Memory B cell (primary cell): Measurements from ENCODE around the gene ENOX1.

Experiments
- ATAC-seq: fragments of 150-1000 bp; cut with Tn5 transposase; 2 replicates; pipeline ENCODE4 v1.10.0; 2021; ENCODE audit warnings: low read depth, mild to moderate bottlenecking, moderate library complexity
- DNase-seq, 2 donors: peaks; one replicate each; pipeline ENCODE4 v3.0.0; 2022; ENCODE audit warnings: low spot score in 2 of 2
- H3K27ac Mint-ChIP-seq: one replicate; pipeline ENCODE4 v1.8.0; 2022; ENCODE audit warnings: mild to moderate bottlenecking, moderate library complexity, mixed read lengths
- H3K27me3 Mint-ChIP-seq: one replicate; pipeline ENCODE4 v1.8.0; 2022; ENCODE audit warnings: mixed read lengths
- H3K36me3 Mint-ChIP-seq: one replicate; pipeline ENCODE4 v1.8.0; 2022; ENCODE audit warnings: mild to moderate bottlenecking, mixed read lengths
- H3K4me1 Mint-ChIP-seq: one replicate; pipeline ENCODE4 v1.8.0; 2022; ENCODE audit warnings: mixed read lengths
- H3K4me3 Mint-ChIP-seq: one replicate; pipeline ENCODE4 v1.8.0; 2022; ENCODE audit warnings: mild to moderate bottlenecking, moderate library complexity, mixed read lengths
- H3K9me3 Mint-ChIP-seq: one replicate; pipeline ENCODE4 v1.8.0; 2022; ENCODE audit warnings: mixed read lengths

ENOX1 gene

GRCh38 chr13:43608400-43609137 lies 178.2 kb downstream of the ENOX1 start:
- no peak overlapping the region for H3K27ac Mint-ChIP-seq
- H3K36me3 Mint-ChIP-seq: no peaks in the 10 kb centered on the region
- no peak for ATAC-seq
- H3K4me3 Mint-ChIP-seq: no peak overlapping the region
- H3K27me3 Mint-ChIP-seq: no peaks in the 10 kb centered on the region
- H3K4me1 Mint-ChIP-seq: no peaks in the 10 kb centered on the region
- peaks cover 5% of the 10 kb centered on the region for H3K9me3 Mint-ChIP-seq
- DNase-seq: no peak

- no peaks in the 10 kb centered on the region for H3K9me3 Mint-ChIP-seq
- no peak overlapping the region for H3K4me3 Mint-ChIP-seq
- DNase-seq: no peak
- no peaks in the 10 kb centered on the region for H3K4me1 Mint-ChIP-seq
- peaks cover 1% of the 10 kb centered on the region for H3K27me3 Mint-ChIP-seq
- H3K27ac Mint-ChIP-seq: no peak overlapping the region
- no peaks in the 10 kb centered on the region for H3K36me3 Mint-ChIP-seq
- ATAC-seq: no peak
Measured at GRCh38 chr13:43597599-43597945, 189.2 kb downstream of the ENOX1 start.

- Mint-ChIP-seq H3K9me3 (no peaks in the 10 kb centered on the region), H3K27ac (no peak overlapping the region), H3K36me3 (no peaks in the 10 kb centered on the region), H3K27me3 (peaks cover 1% of the 10 kb centered on the region), H3K4me3 (no peak overlapping the region), H3K4me1 (no peaks in the 10 kb centered on the region)
- DNase-seq: no peak
- no peak for ATAC-seq
Measured at GRCh38 chr13:43596924-43597598, 189.7 kb downstream of the ENOX1 start.

DNA sequence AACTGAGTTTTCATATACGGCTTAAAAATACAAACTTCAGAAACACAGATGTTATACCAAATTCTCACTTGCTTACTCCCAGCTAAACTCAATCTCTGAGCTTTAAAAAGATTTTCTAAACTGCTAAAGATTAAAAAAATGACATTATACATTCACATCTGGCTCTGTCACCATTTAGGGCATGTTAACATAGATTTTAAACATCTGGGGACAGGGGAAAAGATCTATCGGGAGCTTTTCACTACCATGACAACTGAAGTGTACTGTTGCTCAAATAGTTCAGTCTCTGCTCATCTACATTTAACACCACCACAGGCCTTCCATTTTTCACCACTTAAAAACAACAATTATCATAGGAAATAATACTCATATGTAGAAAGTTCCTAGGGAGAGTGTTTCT lies 190.8 kb downstream of the ENOX1 start:
- Mint-ChIP-seq H3K27me3 (peaks cover 1% of the 10 kb centered on the region), H3K9me3 (no peaks in the 10 kb centered on the region), H3K4me3 (no peak overlapping the region)

GRCh38 chr13:43587376-43587775 lies 199.4 kb downstream of the ENOX1 start:
- Mint-ChIP-seq H3K27ac (no peak overlapping the region), H3K9me3 (no peaks in the 10 kb centered on the region), H3K27me3 (peaks cover 2% of the 10 kb centered on the region), H3K4me1 (no peaks in the 10 kb centered on the region), H3K4me3 (no peak overlapping the region), H3K36me3 (no peaks in the 10 kb centered on the region)
- no peak for ATAC-seq
- DNase-seq: no peak

More for the DNA sequence above, 190.8 kb downstream of the ENOX1 start:
- Mint-ChIP-seq H3K4me1 (no peaks in the 10 kb centered on the region), H3K36me3 (no peaks in the 10 kb centered on the region), H3K27ac (no peak overlapping the region)
- DNase-seq: no peak
- no peak for ATAC-seq

DNA sequence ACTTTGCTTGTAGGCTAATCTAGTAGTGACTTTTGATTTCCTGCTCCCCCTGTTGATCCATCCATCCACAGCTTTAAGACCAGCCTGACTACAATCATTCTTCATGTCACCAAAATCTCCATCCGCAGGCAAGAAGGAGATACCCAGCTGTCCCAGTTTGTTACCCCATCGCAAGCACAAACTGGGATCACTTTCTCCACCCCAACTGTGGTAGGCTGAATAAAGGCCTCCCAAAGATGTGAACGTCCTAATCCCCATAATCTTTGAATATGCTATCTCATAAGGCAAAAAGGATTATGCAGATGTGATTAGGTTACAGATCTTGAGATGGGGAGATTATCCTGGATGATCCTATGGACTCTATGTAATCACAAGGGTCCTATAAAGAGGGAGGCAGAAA lies 202.0 kb downstream of the ENOX1 start:
- no peak overlapping the region for H3K27ac Mint-ChIP-seq
- H3K27me3 Mint-ChIP-seq: peaks cover 2% of the 10 kb centered on the region
- H3K4me1 Mint-ChIP-seq: no peaks in the 10 kb centered on the region
- ATAC-seq (no peak), DNase-seq (no peak)
- H3K4me3 Mint-ChIP-seq: no peak overlapping the region
- H3K9me3 Mint-ChIP-seq: no peaks in the 10 kb centered on the region
- H3K36me3 Mint-ChIP-seq: no peaks in the 10 kb centered on the region

DNA sequence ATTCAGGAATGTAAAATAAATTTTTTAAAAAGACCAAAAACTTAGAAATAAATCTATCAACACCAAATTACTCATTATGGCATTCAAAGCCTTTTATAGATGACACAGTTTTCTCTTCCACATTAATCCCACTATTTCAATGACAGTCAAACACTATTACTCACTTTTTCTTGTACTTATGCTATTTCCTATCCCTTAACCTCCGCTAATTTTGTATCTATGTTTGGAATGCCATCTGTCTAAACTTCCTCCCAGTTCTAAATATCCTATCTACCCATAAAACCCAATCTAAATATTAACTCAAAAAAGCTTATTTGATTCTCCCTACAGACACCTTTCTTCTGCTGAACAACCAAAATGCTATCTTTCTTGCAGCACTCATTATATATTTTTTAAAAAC lies 203.5 kb downstream of the ENOX1 start:
- Mint-ChIP-seq H3K36me3 (no peaks in the 10 kb centered on the region), H3K27me3 (peaks cover 4% of the 10 kb centered on the region), H3K4me3 (no peak overlapping the region), H3K27ac (no peak overlapping the region), H3K9me3 (no peaks in the 10 kb centered on the region), H3K4me1 (no peaks in the 10 kb centered on the region)
- ATAC-seq (no peak), DNase-seq (no peak)

DNA sequence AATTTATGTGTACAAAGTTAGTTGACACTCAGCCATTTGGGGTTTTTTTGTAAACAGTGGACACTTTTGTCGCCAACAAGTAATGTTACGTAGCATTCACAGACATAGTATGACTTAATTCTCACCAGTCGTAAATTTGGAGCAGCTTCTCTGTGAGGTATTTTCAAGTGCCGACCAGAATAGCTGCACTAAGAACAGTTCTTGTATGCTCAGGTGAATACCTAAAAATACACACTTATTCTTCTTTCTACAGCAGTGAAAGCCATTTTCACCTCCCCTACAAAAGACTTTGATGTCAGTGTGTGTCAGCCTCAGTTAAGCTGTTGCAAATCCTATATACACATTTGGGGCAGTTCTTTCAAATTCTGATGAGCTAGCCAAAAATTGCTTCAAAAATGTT lies 206.5 kb downstream of the ENOX1 start:
- Mint-ChIP-seq H3K27me3 (peaks cover 4% of the 10 kb centered on the region), H3K27ac (no peak overlapping the region), H3K36me3 (no peaks in the 10 kb centered on the region), H3K4me1 (no peaks in the 10 kb centered on the region), H3K9me3 (no peaks in the 10 kb centered on the region), H3K4me3 (no peak overlapping the region)
- DNase-seq (no peak), ATAC-seq (no peak)

DNA sequence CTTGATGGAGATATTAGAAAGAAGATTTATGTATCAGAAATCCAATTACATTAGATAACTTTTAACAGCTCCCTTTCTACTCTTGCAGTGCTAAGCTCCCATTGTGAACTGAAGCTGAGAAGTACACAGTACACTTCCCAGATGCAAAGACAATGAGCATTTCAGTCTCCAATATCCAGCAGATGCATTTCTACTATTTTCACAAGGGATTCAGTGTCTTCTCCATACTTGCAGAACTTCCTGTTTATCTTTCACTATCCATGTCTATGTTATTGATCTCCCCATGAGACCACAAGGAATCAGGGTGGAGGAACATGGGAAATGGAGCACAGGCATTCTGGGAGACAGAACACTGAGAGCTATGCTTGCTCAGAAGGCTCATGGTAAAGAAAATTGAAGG lies 207.5 kb downstream of the ENOX1 start:
- H3K27ac Mint-ChIP-seq: no peak overlapping the region
- no peaks in the 10 kb centered on the region for H3K36me3 Mint-ChIP-seq
- H3K27me3 Mint-ChIP-seq: peaks cover 2% of the 10 kb centered on the region

GRCh38 chr13:43574605-43575004 lies 212.2 kb downstream of the ENOX1 start:
- no peak for DNase-seq
- Mint-ChIP-seq H3K36me3 (no peaks in the 10 kb centered on the region), H3K27ac (no peak overlapping the region), H3K4me1 (no peaks in the 10 kb centered on the region), H3K9me3 (no peaks in the 10 kb centered on the region), H3K27me3 (peaks cover 2% of the 10 kb centered on the region), H3K4me3 (no peak overlapping the region)
- ATAC-seq: no peak

More for the DNA sequence above, 207.5 kb downstream of the ENOX1 start:
- Mint-ChIP-seq H3K4me3 (no peak overlapping the region), H3K4me1 (no peaks in the 10 kb centered on the region), H3K9me3 (no peaks in the 10 kb centered on the region)
- DNase-seq: no peak
- no peak for ATAC-seq

DNA sequence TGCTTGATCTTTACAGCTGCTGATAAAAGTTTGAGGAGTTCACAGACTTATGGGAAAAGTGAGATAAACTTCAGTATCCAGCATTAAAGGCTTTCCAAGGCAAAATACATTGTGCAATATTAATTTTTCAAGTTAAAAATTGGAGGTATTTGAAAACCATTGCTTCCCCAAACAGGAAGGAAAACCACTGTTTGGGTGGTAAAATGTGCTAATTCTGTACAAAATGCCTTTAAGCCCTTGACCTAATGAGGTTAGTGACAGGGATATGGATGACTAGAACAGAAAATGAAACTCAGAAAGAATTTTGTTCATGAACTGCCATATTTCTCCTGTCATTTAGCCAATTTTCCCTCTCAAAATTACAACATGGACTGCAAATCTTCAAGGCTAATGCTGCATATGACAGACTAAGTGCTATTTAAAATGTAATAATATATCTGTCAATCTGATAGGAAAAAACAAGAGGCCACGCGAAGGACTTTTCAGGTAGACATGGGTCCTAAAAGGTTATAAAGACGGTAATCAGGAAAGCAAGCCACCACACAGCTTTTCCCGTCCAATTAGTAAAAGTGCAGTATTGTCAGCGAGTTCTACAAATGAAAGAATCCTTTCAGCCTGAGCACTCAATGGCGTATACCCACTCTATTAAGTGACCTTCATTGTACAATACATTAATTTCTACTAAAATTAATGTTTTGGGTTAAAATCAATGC lies 212.8 kb downstream of the ENOX1 start:
- H3K4me1 Mint-ChIP-seq: no peaks in the 10 kb centered on the region
- peaks cover 2% of the 10 kb centered on the region for H3K27me3 Mint-ChIP-seq
- no peak overlapping the region for H3K4me3 Mint-ChIP-seq
- DNase-seq (no peak), ATAC-seq (no peak)
- no peaks in the 10 kb centered on the region for H3K9me3 Mint-ChIP-seq
- no peaks in the 10 kb centered on the region for H3K36me3 Mint-ChIP-seq
- no peak overlapping the region for H3K27ac Mint-ChIP-seq

DNA sequence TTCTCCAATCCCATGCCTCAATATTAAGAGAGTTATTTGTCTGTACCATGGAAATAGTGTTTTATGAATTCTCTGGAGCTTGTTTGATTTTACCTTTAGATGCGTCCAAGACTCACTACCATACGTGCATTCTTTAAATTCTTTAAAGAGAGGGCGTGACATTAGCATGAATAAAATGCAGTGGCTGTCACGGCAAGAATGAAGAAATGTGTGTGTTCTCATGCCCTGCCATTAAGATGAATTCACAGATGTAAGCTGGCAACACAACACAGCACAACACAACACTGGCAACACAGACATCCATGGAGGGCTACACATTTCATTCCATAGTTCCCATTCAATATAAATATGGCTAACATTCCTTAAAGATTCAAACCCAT lies 213.4 kb downstream of the ENOX1 start:
- H3K4me1 Mint-ChIP-seq: no peaks in the 10 kb centered on the region
- no peaks in the 10 kb centered on the region for H3K36me3 Mint-ChIP-seq
- H3K27ac Mint-ChIP-seq: no peak overlapping the region
- no peaks in the 10 kb centered on the region for H3K9me3 Mint-ChIP-seq
- ATAC-seq: no peak
- DNase-seq: no peak
- H3K4me3 Mint-ChIP-seq: no peak overlapping the region
- no peaks in the 10 kb centered on the region for H3K27me3 Mint-ChIP-seq

- ATAC-seq: no peak
- Mint-ChIP-seq H3K27me3 (no peaks in the 10 kb centered on the region), H3K36me3 (no peaks in the 10 kb centered on the region), H3K9me3 (no peaks in the 10 kb centered on the region), H3K4me1 (no peaks in the 10 kb centered on the region), H3K27ac (no peak overlapping the region), H3K4me3 (no peak overlapping the region)
- no peak for DNase-seq
Measured at GRCh38 chr13:43572656-43573360, 214.0 kb downstream of the ENOX1 start.

- no peaks in the 10 kb centered on the region for H3K4me1 Mint-ChIP-seq
- H3K27ac Mint-ChIP-seq: no peak overlapping the region
- ATAC-seq: no peak
- H3K4me3 Mint-ChIP-seq: no peak overlapping the region
- H3K36me3 Mint-ChIP-seq: no peaks in the 10 kb centered on the region
- H3K9me3 Mint-ChIP-seq: no peaks in the 10 kb centered on the region
- DNase-seq: no peak
- H3K27me3 Mint-ChIP-seq: no peaks in the 10 kb centered on the region
Measured at GRCh38 chr13:43569658-43570057, 217.1 kb downstream of the ENOX1 start.
